ENCODE results near the gene PKP3.
"Not testable (repeated sequence)": the region's sequence is repeated elsewhere in the genome, so short reads cannot be mapped to it uniquely, and the experiment has no call there.

Gene PKP3

DNA sequence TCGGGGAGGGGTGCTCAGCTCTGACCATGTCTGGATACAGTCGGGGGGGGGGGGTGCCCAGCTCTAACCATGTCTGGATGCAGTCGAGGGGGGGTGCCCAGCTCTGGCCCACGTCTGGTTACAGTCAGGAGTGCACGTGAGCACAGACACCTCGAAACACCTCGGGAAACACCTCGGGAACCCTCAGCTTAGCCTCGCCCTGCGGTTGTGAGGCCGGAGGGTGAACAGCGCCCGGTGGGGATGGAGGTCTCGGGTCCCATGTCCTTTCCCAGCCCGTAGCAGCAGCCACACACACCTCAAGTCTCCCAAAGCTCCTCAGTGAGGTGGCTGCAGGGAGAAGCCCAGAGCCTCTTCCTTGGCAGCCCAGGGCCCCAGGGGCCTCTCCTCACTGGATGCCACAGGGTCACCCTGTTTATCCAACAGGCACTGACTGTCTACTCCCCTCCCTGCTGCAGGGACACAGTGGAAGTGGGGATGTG, 18.7 kb downstream of the PKP3 start:
- no peak for DNase-seq

- no peak for DNase-seq
These were observed 19.4 kb downstream of the PKP3 start for GRCh38 chr11:413120-414081.

DNA sequence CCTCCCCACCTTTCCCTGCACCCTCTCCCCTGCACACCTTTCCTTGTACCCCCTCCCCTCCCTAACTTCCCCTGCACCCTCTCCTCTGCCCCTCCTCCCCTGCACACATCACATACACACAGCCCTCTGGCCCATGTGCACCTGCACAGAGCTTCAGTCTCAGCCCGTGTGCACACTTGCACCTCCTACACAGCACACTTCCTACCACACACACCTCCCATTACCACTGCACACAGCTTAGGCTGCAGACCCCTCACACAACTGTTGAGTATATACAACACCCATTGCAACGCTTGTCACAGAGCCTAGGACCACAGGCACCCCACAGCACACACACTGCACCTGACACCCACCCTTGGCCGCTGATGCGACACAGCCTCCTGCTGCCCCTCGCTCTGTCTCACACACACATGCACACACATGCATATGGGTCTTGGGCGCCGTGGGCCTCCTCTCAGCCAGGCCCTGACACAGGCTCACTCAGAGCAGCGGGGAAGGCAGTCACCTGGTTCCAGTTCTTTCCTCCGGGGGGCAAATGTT, 20.4 kb downstream of the PKP3 start:
- no peak for DNase-seq

- no peak for DNase-seq
These were observed 21.6 kb downstream of the PKP3 start for GRCh38 chr11:415640-416041.

GRCh38 chr11:416051-416756, 22.2 kb downstream of the PKP3 start:
- no peak for DNase-seq

- DNase-seq = no peak
These were observed 23.0 kb downstream of the PKP3 start for GRCh38 chr11:416757-417621.

GRCh38 chr11:417652-418342, 23.8 kb downstream of the PKP3 start:
- DNase-seq = no peak

GRCh38 chr11:418343-419247, 24.6 kb downstream of the PKP3 start:
- no peak for DNase-seq

DNA sequence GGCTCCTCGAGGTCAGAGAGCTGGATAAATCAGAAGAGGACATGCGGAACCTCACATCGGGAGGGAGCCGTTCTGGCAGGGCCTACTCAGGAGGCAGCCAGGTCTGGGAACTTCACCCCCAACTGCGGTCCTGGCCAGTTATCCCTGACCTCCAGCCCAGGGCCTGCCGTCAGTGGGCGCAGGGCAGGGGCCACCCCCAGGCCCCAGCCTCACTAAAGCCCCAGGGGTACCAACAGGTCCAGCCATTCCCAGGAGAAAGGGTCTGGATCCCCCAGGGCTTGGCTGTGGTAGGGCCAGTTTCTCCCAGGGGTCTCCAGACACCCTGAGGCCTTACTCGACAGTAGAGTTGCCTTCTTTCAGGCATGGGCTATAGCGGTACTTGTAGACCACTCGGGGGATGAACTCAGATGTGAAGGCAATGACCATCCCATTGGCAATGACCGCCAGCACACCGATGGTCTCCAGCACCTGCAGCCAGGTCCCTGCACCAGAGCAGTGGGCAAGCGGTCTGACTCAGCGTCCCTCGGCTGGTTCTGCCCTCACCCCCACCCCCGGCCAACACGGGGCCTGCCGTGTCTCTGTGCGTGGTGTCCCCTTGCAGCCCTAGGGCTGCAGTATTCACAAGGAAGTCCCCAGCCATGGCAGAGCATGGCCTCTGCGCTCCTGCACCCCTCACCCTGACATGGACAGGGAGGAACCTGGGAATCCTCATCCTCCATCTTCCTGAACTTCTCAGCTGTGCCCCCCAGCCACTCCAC, 25.4 kb downstream of the PKP3 start:
- DNase-seq = no peak

DNA sequence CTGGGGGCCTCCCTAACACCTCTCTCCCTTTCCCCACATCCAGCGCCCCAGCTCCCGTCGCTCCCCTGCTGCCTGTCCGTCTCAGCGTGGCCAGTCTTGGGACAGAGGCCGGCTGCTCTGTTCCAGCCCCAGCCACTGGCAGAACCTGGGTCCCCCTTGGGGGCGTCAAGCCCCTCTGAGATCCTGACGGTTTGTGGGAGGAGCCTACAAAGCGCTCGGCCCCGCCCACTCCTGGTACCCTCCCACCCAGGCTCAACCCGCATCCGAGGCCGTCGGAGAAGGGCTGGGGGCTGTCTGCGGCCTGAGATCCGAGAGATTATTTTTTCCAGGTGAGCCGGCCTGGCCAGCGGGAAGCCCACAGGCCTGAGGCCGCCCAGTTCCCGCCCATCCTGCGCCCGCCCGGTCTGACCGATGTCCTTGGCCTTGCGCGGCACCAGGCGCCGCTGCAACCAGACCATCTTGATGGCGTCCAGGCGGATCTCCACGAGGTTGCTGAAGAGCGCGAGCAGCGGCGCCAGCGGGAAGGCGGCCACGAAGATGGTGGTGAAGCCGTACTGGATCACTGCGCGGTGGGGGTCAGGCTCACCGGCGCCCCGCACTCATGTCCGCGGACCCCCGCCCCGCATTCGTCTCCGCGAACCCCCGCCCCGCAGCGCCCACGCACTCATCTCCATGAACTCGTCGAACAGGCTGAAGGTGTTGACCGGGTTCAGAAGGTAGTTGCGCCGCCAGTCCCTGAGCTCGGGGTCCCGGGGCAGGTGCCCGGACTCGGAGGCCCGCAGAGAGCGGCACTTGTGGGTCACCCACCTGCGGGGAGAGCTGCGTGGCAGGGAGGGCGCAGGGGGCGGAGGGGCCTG, 26.3 kb downstream of the PKP3 start:
- no peak for DNase-seq

DNA sequence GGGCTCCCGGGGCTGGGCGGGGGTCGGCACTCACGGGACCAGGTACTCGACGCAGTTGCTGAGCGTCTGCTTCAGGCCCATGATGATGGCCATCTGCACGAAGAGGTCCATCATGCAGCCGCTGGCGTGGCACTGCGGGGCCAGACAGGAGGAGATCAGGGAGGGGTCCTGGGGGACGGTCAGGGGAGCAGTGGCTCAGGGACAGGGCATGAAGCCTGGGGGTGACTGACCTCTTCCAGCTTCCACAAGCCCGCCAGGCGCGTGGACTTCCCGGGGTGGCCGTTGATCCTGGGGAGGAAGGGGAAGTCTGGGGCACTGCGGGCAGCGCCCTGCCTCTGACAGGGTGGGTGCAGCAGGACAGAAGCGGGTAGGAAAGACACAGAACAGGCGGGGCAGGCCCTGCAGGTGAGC, 26.9 kb downstream of the PKP3 start:
- no peak for DNase-seq

DNA sequence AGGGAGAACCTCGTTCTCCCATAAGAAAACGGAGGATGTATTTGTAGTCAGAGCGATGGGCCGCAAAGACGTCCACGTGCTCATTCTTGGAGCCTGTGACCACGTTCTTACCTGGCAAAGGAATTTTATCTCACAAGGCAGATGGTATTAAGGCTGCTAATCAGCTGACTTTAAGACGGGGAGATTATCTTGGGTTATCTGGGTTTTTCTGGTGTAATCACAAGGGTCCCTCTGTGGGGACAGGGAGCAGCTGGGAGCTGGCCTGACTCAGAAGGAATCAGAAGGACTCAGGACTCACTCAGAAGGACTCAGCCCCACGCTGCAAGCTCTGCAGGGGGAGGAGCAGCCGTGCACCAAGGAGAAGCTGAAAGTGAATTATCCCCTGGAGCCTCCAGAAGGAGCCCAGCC, 28.2 kb downstream of the PKP3 start:
- DNase-seq = no peak

DNA sequence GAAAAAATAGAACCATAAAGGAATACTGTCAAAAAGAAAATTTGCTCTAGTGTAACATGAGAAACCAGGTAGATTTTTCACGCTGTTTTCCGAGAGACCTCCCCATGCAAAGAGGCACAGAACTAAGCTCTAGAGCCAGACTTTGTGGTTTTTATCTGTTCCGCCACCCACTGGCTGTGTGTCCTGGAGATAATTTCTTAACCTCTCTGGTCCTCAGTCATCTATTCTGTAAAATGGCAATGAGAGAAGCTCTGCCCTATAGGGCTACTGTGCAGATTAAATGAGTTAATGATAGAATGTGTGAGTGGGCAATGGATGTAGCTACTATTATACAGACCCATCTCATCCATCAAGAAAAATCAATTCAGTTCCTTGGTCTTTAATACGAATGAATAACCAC, 30.2 kb downstream of the PKP3 start:
- DNase-seq = no peak

- not testable (repeated sequence) for DNase-seq
These were observed 30.8 kb downstream of the PKP3 start for GRCh38 chr11:424766-425165.

DNA sequence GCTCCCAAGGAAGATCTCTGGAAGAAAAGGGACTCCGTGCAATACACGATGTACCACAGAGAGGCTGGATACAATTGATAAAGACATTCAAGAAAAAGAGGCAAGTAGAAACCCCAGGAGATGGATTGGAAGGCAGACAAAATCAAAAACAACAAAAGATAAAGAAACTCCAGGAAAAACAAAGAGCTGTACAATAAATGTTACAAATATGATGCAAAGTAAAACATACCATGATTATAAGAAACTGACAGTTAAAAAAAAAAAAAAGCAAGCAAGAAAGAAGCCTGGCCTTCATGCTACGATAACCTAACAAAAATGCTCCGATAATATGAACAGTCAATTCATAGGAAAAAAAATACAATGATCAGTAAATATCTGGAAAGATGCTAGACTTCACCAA, 31.3 kb downstream of the PKP3 start:
- DNase-seq = no peak

DNA sequence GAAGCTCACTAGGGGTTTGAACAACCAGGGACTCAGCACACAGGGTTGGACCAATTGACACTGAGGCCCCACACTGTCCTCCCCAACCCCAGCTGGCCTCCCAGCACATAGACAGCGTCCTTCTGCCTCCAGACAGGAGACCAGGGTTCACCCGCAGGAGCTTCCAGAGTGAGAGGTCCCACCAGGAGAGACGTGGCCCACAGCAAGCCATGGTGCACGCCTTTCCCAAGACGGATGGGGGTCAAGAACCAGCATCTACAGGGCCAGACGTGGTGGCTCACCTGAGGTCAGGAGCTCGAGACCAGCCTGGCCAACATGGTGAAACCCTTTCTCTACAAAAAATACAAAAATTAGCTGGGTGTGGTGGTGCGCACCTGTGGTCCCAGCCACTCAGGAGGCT, 32.8 kb downstream of the PKP3 start:
- no peak for DNase-seq

- DNase-seq = no peak
These were observed 34.3 kb downstream of the PKP3 start for GRCh38 chr11:428295-428694.

DNA sequence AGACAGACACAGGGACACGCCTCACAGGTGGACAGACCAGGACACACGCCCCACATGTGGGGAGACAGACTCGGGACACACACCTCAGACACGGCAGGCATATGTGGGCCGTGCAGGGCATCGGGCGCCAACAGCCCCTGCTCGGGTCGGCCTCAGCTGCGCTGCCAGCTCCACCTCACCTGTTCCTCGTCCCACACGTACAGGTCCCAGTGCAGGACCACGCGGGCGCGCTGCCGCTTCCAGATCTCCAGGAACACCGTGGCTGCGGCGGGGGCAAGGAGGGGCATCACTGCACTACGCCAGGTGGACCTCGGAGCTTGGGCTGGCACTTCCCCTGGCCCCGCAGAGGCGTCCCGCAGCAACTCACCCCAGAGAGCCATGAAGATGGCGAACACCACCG, 35.4 kb downstream of the PKP3 start:
- DNase-seq = no peak

DNA sequence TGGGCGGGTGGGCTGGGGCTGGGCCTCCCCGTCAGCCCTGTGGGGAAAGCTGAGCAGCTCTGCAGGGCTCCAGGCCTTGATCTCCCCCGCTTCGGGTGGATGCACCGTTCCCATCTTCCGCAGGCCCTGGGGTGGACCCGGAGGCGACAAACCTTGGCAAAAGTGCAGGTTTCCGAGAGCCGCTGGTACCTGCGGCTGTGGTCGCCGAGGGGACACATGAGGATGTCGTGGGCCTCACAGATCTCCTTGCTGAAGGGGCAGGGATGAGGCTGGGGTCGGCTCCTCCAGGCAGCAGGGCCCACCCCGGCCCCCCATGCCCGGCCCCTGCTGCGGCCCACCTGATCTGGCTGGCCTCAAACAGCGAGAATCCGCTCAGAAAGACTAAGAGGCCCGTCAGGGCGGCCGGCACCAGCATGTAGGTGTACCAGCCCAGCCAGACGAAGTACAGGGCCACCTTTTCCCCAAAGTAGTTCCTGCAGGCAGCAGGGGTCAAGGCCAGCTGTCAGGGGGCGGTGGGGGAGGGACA, 36.0 kb downstream of the PKP3 start:
- DNase-seq = no peak

Data from activated gamma-delta T cell (primary cell).